Measurements from ENCODE around the gene PM20D1.

DNA sequence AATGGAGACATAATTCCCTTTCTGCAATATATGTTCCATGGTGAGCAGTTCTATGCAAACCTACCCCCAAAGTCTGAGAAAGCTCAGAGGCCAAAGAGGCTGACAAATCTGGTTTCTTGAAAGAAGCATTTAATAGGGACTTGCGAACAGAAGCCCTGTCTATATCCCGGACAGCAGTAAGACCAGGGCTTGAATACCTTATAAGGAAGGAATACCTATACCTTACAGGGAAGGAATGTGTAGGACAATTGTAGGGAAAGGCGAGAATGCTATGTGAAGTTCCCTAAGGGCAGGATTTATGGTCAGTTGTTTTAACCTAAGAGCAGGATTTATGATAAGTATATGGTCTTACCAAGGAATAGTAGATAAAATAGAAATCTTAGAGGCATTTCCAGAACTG, 31.9 kb downstream of the PM20D1 start:
- TF ChIP-seq, protein P1, sequence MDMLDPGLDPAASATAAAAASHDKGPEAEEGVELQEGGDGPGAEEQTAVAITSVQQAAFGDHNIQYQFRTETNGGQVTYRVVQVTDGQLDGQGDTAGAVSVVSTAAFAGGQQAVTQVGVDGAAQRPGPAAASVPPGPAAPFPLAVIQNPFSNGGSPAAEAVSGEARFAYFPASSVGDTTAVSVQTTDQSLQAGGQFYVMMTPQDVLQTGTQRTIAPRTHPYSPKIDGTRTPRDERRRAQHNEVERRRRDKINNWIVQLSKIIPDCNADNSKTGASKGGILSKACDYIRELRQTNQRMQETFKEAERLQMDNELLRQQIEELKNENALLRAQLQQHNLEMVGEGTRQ (CRISPR knock-in tag; IDR thresholded peaks at IDR 0.05) = no peak
- TF ChIP-seq, protein P2, sequence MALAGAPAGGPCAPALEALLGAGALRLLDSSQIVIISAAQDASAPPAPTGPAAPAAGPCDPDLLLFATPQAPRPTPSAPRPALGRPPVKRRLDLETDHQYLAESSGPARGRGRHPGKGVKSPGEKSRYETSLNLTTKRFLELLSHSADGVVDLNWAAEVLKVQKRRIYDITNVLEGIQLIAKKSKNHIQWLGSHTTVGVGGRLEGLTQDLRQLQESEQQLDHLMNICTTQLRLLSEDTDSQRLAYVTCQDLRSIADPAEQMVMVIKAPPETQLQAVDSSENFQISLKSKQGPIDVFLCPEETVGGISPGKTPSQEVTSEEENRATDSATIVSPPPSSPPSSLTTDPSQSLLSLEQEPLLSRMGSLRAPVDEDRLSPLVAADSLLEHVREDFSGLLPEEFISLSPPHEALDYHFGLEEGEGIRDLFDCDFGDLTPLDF (CRISPR knock-in tag; IDR thresholded peaks at IDR 0.05) = no peak
- TF ChIP-seq, protein P3, sequence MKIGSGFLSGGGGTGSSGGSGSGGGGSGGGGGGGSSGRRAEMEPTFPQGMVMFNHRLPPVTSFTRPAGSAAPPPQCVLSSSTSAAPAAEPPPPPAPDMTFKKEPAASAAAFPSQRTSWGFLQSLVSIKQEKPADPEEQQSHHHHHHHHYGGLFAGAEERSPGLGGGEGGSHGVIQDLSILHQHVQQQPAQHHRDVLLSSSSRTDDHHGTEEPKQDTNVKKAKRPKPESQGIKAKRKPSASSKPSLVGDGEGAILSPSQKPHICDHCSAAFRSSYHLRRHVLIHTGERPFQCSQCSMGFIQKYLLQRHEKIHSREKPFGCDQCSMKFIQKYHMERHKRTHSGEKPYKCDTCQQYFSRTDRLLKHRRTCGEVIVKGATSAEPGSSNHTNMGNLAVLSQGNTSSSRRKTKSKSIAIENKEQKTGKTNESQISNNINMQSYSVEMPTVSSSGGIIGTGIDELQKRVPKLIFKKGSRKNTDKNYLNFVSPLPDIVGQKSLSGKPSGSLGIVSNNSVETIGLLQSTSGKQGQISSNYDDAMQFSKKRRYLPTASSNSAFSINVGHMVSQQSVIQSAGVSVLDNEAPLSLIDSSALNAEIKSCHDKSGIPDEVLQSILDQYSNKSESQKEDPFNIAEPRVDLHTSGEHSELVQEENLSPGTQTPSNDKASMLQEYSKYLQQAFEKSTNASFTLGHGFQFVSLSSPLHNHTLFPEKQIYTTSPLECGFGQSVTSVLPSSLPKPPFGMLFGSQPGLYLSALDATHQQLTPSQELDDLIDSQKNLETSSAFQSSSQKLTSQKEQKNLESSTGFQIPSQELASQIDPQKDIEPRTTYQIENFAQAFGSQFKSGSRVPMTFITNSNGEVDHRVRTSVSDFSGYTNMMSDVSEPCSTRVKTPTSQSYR (CRISPR knock-in tag; IDR thresholded peaks at IDR 0.05) = no peak
- TF ChIP-seq NFYB (CRISPR knock-in tag; conservative IDR thresholded peaks at IDR 0.05; ENCODE audit: low read depth) = no peak
- TF ChIP-seq, protein P4, sequence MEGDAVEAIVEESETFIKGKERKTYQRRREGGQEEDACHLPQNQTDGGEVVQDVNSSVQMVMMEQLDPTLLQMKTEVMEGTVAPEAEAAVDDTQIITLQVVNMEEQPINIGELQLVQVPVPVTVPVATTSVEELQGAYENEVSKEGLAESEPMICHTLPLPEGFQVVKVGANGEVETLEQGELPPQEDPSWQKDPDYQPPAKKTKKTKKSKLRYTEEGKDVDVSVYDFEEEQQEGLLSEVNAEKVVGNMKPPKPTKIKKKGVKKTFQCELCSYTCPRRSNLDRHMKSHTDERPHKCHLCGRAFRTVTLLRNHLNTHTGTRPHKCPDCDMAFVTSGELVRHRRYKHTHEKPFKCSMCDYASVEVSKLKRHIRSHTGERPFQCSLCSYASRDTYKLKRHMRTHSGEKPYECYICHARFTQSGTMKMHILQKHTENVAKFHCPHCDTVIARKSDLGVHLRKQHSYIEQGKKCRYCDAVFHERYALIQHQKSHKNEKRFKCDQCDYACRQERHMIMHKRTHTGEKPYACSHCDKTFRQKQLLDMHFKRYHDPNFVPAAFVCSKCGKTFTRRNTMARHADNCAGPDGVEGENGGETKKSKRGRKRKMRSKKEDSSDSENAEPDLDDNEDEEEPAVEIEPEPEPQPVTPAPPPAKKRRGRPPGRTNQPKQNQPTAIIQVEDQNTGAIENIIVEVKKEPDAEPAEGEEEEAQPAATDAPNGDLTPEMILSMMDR (IDR thresholded peaks at IDR 0.05) = no peak
- TF ChIP-seq ZNF121 (CRISPR knock-in tag; IDR thresholded peaks at IDR 0.05) = no peak
- no peak for TF ChIP-seq FOXJ3 (CRISPR knock-in tag; IDR thresholded peaks at IDR 0.05; ENCODE audit: borderline replicate concordance)
- TF ChIP-seq, protein P5, sequence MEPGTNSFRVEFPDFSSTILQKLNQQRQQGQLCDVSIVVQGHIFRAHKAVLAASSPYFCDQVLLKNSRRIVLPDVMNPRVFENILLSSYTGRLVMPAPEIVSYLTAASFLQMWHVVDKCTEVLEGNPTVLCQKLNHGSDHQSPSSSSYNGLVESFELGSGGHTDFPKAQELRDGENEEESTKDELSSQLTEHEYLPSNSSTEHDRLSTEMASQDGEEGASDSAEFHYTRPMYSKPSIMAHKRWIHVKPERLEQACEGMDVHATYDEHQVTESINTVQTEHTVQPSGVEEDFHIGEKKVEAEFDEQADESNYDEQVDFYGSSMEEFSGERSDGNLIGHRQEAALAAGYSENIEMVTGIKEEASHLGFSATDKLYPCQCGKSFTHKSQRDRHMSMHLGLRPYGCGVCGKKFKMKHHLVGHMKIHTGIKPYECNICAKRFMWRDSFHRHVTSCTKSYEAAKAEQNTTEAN (CRISPR knock-in tag; IDR thresholded peaks at IDR 0.05) = no peak
- no peak for TF ChIP-seq CREM (CRISPR knock-in tag; IDR thresholded peaks at IDR 0.05)
- TF ChIP-seq, protein P6, sequence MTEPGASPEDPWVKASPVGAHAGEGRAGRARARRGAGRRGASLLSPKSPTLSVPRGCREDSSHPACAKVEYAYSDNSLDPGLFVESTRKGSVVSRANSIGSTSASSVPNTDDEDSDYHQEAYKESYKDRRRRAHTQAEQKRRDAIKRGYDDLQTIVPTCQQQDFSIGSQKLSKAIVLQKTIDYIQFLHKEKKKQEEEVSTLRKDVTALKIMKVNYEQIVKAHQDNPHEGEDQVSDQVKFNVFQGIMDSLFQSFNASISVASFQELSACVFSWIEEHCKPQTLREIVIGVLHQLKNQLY (CRISPR knock-in tag; IDR thresholded peaks at IDR 0.05) = no peak
- TF ChIP-seq, protein P7, sequence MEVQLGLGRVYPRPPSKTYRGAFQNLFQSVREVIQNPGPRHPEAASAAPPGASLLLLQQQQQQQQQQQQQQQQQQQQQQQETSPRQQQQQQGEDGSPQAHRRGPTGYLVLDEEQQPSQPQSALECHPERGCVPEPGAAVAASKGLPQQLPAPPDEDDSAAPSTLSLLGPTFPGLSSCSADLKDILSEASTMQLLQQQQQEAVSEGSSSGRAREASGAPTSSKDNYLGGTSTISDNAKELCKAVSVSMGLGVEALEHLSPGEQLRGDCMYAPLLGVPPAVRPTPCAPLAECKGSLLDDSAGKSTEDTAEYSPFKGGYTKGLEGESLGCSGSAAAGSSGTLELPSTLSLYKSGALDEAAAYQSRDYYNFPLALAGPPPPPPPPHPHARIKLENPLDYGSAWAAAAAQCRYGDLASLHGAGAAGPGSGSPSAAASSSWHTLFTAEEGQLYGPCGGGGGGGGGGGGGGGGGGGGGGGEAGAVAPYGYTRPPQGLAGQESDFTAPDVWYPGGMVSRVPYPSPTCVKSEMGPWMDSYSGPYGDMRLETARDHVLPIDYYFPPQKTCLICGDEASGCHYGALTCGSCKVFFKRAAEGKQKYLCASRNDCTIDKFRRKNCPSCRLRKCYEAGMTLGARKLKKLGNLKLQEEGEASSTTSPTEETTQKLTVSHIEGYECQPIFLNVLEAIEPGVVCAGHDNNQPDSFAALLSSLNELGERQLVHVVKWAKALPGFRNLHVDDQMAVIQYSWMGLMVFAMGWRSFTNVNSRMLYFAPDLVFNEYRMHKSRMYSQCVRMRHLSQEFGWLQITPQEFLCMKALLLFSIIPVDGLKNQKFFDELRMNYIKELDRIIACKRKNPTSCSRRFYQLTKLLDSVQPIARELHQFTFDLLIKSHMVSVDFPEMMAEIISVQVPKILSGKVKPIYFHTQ (CRISPR knock-in tag; IDR thresholded peaks at IDR 0.05) = no peak
- no peak for TF ChIP-seq GABPB1 (CRISPR knock-in tag; IDR thresholded peaks at IDR 0.05)
- TF ChIP-seq SP1 (CRISPR knock-in tag; conservative IDR thresholded peaks at IDR 0.05) = no peak

Data from WTC11 (cell line).